NCI-H526 (cell line): ENCODE results near the gene SPOCK3.
"Not testable (repeated sequence)": the region's sequence is repeated elsewhere in the genome, so short reads cannot be mapped to it uniquely, and the experiment has no call there.

Experiments used
- DNase-seq, 2 experiments: peaks; one replicate each; lab custom pipeline; 2025; lab: John Stamatoyannopoulos, UW

The SPOCK3 gene

GRCh38 chr4:166957451-166957850 lies 276.8 kb downstream of the SPOCK3 start:
- DNase-seq = no peak

GRCh38 chr4:166956484-166956883 lies 277.8 kb downstream of the SPOCK3 start:
- no peak for DNase-seq

- DNase-seq = no peak
Measured at GRCh38 chr4:166941629-166942028, 292.7 kb downstream of the SPOCK3 start.

GRCh38 chr4:166930464-166930863 lies 303.8 kb downstream of the SPOCK3 start:
- DNase-seq = no peak

GRCh38 chr4:166924424-166924823 lies 309.9 kb downstream of the SPOCK3 start:
- no peak for DNase-seq

- no peak for DNase-seq
Measured at GRCh38 chr4:166913926-166914325, 320.4 kb downstream of the SPOCK3 start.

- no peak for DNase-seq
Measured at GRCh38 chr4:166903408-166903807, 330.9 kb downstream of the SPOCK3 start.

- DNase-seq = no peak
Measured at GRCh38 chr4:166902941-166903340, 331.4 kb downstream of the SPOCK3 start.

GRCh38 chr4:166896254-166896653 lies 338.0 kb downstream of the SPOCK3 start:
- DNase-seq = no peak

- DNase-seq = no peak
Measured at GRCh38 chr4:166895771-166896170, 338.5 kb downstream of the SPOCK3 start.

GRCh38 chr4:166887457-166887856 lies 346.8 kb downstream of the SPOCK3 start:
- DNase-seq = no peak

GRCh38 chr4:166886718-166887117 lies 347.6 kb downstream of the SPOCK3 start:
- DNase-seq = no peak

- DNase-seq = no peak
Measured at GRCh38 chr4:166882221-166882620, 352.1 kb downstream of the SPOCK3 start.

- no peak for DNase-seq
Measured at GRCh38 chr4:166875821-166876220, 358.5 kb downstream of the SPOCK3 start.

- DNase-seq = no peak
Measured at GRCh38 chr4:166862032-166862431, 372.3 kb downstream of the SPOCK3 start.

- DNase-seq = not testable (repeated sequence)
Measured at GRCh38 chr4:166850398-166850797, 383.9 kb downstream of the SPOCK3 start.

GRCh38 chr4:166846939-166847338 lies 387.4 kb downstream of the SPOCK3 start:
- DNase-seq = no peak

GRCh38 chr4:166842795-166843261 lies 391.5 kb downstream of the SPOCK3 start:
- no peak for DNase-seq

GRCh38 chr4:166839615-166840251 lies 394.6 kb downstream of the SPOCK3 start:
- no peak for DNase-seq

- DNase-seq = no peak
Measured at GRCh38 chr4:166838975-166839614, 395.2 kb downstream of the SPOCK3 start.

- DNase-seq = no peak
Measured at GRCh38 chr4:166836865-166837264, 397.4 kb downstream of the SPOCK3 start.

GRCh38 chr4:166827629-166828028 lies 406.7 kb downstream of the SPOCK3 start:
- DNase-seq = no peak

- no peak for DNase-seq
Measured at GRCh38 chr4:166827167-166827566, 407.1 kb downstream of the SPOCK3 start.

- DNase-seq = no peak
Measured at GRCh38 chr4:166823848-166824247, 410.4 kb downstream of the SPOCK3 start.
